Measurements from ENCODE around the gene JUP.

The JUP gene

DNA sequence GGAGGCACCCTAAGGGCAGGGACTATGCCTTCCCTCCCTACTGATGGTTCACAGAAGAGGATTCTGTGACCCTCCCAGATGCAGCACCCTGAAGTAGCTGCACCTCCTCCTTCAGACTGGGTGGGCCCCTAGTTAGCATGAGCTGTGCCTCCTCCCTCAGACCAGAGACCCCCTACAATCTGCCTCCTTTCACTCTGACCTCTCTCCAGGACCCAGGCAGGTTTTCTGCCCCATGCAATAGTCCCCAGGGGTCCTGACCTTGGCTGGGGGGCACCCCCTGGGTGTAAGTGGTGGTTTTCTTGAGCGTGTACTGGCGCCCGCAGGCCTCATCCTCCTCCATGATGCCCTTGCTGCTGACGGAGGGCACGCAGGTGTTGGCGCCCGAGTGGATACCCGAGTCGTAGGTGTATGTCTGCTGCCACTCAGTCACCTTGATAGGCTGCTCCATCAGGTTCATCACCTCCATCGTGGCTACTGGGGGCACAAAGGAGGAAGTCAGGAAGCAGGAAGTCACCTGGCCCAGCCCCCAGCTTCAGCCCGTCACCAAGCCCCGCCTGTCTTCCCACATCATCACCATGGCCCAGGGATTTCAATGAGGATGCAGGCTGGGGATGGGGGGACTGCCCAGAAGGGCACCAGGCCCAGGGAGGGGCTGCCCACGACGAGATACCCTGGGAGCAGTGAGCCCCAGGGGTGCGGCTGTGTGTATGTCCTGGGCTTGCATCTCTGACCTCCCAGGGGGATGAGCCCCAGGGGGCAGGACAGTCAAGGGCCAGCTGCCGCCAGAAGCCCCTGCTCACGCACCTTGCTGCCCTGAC, 14.9 kb downstream of the JUP start:
- ChIA-PET POLR2A (ENCODE audit: low non-redundant PET) (interaction anchor here (1.2 kb wide), 1 partner anchor 15 kb away, joined by 3 read pairs; the partner anchor contains the start of gene JUP), CTCF (interaction anchor here (1.2 to 1.5 kb wide), 2 partner anchors 14 to 30 kb away, joined by 5 read pairs; no protein-coding TSS in a partner anchor)
- DNase-seq (ENCODE audit: low spot score): no peak
- H3K27ac ChIP-seq: peak overlapping the region; percentile 97
- TF ChIP-seq, protein P1, sequence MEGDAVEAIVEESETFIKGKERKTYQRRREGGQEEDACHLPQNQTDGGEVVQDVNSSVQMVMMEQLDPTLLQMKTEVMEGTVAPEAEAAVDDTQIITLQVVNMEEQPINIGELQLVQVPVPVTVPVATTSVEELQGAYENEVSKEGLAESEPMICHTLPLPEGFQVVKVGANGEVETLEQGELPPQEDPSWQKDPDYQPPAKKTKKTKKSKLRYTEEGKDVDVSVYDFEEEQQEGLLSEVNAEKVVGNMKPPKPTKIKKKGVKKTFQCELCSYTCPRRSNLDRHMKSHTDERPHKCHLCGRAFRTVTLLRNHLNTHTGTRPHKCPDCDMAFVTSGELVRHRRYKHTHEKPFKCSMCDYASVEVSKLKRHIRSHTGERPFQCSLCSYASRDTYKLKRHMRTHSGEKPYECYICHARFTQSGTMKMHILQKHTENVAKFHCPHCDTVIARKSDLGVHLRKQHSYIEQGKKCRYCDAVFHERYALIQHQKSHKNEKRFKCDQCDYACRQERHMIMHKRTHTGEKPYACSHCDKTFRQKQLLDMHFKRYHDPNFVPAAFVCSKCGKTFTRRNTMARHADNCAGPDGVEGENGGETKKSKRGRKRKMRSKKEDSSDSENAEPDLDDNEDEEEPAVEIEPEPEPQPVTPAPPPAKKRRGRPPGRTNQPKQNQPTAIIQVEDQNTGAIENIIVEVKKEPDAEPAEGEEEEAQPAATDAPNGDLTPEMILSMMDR (conservative IDR thresholded peaks at IDR 0.05; ENCODE audit: low read depth): no peak

DNA sequence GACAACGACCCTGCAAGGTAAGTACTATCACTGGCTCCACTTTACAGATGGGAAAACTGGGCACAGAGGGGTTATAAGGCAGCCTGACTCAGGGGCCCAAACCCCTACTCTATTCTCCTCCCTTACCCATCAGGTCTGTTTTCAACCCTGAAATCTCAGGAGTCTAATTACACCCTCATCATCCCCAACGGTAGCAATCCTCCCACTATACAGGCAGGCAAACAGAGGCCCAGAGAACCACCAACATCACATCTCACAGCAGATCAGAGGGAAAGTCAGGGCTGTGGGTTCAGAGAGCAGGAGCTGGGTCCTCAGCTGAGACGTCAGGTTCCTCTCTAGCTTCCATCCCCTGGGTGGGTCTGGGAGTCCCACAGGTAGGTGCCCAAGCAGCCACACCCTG, 16.5 kb downstream of the JUP start:
- POLR2A ChIA-PET (ENCODE audit: low non-redundant PET): interaction anchor here (0.8 kb wide), 1 partner anchor 11 kb away, joined by 3 read pairs; no protein-coding TSS in a partner anchor
- no peak for DNase-seq (ENCODE audit: low spot score)
- TF ChIP-seq, protein P1 (conservative IDR thresholded peaks at IDR 0.05; ENCODE audit: low read depth): no peak
- peak overlapping the region; percentile 97 for H3K27ac ChIP-seq
- CTCF ChIA-PET: interaction anchor here (1.6 kb wide), 1 partner anchor 31 kb away, joined by 4 read pairs; no protein-coding TSS in a partner anchor

DNA sequence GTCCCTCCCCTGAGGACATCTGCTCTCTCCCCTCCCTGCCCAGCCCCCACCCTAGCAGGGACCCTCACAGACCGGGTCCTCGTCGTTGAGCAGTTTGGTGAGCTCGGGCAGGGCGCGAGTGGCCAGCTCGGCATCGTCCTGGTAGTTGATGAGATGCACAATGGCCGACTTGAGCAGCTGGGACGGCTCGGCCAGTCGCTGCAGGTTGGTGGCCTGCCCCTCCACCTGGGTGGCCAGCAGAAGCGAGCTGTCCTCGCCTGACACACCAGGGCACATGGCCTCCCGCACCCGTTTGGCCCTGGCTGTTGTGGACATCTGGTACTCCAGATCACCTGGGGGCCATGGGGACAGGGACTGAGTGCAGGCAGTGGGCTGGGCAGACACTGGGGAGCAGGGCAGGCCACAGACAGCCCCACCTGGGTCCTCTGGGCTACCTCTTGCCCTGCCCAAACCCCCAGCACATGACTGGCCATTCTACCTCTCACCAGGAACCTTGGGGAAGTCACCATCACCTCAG, 17.1 kb downstream of the JUP start:
- TF ChIP-seq, protein P1 (conservative IDR thresholded peaks at IDR 0.05; ENCODE audit: low read depth): no peak
- ChIA-PET POLR2A (ENCODE audit: low non-redundant PET) (interaction anchor here (0.8 kb wide), 1 partner anchor 11 kb away, joined by 3 read pairs; no protein-coding TSS in a partner anchor), CTCF (interaction anchor here (0.5 to 1.6 kb wide), 2 partner anchors 17 to 32 kb away, joined by 4 read pairs; partner anchors contain the start of gene JUP)
- DNase-seq (ENCODE audit: low spot score): no peak
- H3K27ac ChIP-seq: peak overlapping the region; percentile 20

GRCh38 chr17:41768682-41769288, 17.7 kb downstream of the JUP start:
- DNase-seq (ENCODE audit: low spot score): no peak
- ChIA-PET POLR2A (ENCODE audit: low non-redundant PET) (interaction anchor here (0.8 kb wide), 1 partner anchor 12 kb away, joined by 3 read pairs; no protein-coding TSS in a partner anchor), CTCF (interaction anchor here (0.5 kb wide), 1 partner anchor 18 kb away, joined by 4 read pairs; the partner anchor contains the start of gene JUP)
- peak overlapping the region; percentile 20 for H3K27ac ChIP-seq
- TF ChIP-seq, protein P1 (conservative IDR thresholded peaks at IDR 0.05; ENCODE audit: low read depth): no peak

GRCh38 chr17:41767324-41768042, 19.0 kb downstream of the JUP start:
- TF ChIP-seq, protein P1 (conservative IDR thresholded peaks at IDR 0.05; ENCODE audit: low read depth): no peak
- ChIA-PET POLR2A (ENCODE audit: low non-redundant PET) (no interaction called here), CTCF (no interaction called here)
- H3K27ac ChIP-seq: 0 out of 2 replicates have a peak overlapping the region, but pooled peaks have one; percentile 15
- no peak for DNase-seq (ENCODE audit: low spot score)
